Activated T-cell treated with anti-CD3 and anti-CD28 coated beads, Interleukin-2, amount 50 U/mL, for 48 hours (primary cell): ENCODE results near the gene TENT5C.

ENCODE experiments used
- DNase-seq, 2 experiments: peaks; one replicate each; pipeline ENCODE4 v3.0.0-alpha.2; 2020

TENT5C gene

DNA sequence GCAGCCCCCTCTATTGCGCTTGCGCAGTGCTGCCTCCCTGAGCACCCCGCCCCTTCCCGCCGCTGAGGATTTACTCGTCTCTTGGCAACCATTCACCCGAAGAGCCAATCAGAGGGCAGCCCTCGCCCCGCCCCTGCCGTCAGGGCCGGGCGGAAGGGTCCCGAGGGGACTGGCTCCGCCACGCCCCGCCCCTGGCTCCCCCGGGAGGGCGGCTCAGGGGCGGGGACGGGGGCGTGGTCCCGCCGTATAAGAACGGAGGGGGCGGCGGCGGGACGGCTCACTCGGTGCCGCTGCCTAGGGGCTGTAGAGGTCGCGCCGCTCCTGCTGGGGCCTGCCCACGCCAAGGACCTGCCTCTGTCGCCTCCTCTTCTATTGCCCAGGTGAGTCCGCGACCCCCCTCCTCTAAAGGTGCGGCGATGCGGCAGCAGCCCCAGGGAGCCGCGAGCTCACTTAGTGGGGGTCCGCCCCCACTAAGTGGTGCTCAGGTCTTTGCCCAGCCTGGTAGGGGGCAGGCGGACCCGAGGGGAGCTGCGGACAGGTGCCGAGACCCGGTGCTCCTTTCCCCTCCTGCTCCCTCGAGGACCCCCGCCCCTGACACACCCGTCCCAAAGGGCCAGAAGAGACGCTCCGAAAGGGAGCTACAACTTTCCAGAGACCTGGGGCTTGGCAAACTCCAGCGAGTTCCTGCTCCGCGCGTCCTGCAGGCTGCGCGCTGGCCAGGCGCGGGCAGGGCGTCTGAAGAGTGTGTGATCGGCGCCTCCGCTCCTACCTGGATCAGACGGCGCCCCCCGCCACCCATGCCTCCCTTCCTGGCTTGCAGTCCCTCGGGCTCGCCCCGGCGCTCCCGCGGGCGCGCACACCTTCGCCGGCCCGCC, at the start of gene TENT5C:
TSS of gene TENT5C (plus strand) at position 275 of the 875 bp plus-strand sequence. CDS start 16,821 bp downstream, outside the sequence.
- DNase-seq, result peak; percentile 98

DNA sequence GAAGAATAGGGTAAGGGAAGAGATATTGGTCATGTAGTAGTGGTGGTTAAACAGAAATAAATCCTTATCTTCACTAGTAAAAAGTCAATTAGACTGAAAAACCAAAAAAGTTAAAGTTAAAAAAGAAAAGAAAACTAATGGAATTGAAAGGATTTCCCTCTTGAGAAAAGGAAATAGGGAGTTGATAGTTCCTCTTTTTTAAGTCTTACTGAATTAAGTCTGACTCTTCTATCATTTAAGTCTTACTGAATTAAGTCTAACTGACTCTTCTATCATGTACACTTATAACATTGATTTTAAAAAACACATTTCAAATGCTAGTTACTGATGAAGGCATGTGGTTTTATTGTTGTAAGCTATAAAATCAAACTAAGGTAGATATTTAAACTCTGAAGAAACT, 49.5 kb upstream of the TENT5C start:
- no peak for DNase-seq

- no peak for DNase-seq
Measured at GRCh38 chr1:117556976-117557375, 48.9 kb upstream of the TENT5C start.

DNA sequence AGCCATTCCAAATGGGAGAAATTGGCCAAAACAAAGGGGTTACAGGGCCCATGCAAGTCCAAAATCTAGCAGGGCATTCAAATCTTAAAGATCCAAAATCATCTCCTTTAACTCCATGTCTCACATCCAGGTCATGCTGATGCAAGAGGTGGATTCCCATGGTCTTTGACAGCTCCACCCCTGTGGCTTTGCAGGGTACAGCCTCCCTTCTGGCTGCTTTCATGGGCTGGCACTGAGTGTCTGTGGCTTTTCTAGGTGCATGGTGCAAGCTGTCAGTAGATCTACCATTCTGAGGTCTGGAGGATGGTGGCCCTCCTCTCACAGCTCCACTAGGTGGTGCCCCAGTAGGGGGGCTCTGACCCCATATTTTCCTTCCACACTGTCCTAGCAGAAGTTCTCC, 47.4 kb upstream of the TENT5C start:
- DNase-seq, result peak in 1 of 2 experiments; percentile 13

DNA sequence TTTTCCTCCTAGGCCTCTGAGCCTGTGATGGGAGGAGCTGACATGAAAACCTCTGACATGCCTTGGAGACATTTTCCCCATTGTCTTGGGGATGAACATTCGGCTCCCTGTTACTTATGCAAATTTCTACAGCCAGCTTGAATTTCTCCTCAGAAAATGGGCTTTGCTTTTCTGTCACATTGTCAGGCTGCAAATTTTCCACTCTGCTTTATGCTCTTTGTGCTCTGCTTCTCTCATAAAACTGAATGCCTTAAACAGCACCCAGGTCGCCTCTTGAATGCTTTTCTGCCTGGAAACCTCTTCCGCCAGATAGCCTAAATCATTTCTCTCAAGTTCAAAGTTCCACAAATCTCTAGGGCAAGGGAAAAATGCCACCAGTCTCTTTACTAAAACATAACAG, 46.7 kb upstream of the TENT5C start:
- no peak for DNase-seq

DNA sequence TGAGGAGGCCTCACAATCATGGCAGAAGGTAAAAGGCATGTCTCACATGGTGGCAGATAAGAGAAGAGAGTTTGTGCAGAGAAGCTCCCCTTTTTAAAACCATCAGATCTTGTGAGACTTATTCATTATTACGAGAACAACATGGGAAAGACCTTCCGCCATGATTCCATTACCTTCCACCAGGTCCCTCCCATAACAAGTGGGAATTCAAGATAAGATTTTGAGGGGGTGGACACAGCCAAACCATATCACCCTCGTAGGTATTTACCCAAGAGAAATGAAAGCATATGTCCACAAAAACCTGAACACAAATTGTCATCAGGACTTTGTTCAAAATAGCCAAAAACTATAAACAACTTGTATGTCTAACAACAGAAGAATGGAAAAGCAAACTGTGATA, 45.9 kb upstream of the TENT5C start:
- DNase-seq, result no peak

DNA sequence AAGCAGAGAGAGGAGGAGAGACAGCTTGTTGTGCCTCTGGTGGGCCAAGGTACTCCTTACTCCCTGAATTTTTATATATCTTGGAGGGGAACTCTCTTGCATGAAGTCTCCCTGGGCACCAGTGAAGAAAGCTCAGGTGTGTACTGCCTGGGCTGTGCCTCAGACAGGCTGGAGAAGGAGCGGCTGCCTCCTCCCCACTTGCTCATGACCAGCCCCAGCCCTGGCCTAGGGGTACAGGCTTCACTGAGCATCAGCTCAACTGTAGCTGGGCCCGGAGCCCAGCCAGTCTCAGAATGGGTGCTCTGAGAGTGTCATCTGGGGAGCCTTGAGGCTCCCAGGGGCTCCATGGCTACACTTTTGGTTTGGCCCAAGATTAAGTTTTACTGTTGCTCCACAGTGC, 44.8 kb upstream of the TENT5C start:
- peak in 1 of 2 experiments; percentile 9 for DNase-seq

DNA sequence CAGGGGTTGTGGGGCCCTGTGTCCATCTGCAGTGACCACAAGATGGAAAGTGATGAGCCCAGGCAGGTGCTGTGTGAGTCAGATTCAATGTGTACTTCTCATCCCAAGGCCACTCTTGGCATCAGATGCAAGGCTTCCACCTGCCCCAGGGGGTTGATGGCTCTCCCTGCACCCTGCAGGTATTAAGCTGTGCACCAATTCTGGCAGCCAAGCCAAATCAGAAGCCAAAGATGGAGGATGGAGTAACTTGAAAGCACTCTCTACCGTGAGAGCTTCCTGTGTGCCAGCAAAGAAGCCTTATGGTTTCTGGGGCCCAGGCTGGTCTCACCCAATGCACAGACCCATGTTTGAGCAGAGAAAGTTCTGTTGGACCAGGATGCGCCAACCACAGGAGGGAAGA, 44.3 kb upstream of the TENT5C start:
- no peak for DNase-seq

DNA sequence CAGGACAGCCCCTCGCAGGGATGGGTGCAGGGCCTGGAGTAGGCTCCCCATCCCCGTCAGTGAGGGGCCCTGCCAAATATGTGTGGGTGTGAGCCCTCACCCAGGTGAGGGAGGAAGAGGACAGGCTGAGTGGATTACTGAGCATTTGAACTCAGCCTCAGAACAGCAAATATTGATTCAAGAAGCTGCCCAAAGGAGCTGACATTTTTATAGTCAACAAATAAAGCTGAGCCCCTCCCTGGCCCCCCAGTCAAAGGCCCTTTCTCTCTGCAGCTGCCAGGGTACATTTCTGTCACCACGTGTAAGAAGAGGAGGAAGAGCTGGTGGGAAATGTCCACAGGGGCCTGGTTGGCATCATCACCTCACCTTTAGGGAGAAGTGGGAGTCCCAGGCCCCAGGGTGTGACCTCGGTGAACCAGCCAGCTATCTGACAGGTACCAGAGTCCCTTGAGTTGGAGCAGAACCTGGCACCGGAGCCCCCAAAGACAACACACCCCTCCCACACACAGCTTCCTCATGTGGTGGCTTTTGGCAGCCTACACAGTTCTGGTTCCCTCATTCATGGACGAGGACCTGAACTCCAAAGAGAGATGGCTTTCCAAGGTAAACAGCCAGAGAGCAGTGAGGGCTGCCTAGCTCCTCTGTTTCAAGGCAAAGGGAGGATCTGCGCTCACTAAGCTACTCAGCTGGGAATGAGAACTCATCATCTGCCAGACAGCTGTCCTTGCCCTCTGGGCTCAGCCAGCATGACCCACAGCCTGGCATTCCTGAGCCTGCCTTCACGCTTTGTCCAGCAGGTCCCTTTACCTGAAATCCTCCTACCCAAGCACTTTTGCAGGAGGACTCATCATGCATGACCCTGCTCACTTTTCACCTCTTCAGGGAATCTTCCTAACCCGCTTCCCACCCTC, 43.0 kb upstream of the TENT5C start:
- DNase-seq, result peak in 1 of 2 experiments; percentile 5

DNA sequence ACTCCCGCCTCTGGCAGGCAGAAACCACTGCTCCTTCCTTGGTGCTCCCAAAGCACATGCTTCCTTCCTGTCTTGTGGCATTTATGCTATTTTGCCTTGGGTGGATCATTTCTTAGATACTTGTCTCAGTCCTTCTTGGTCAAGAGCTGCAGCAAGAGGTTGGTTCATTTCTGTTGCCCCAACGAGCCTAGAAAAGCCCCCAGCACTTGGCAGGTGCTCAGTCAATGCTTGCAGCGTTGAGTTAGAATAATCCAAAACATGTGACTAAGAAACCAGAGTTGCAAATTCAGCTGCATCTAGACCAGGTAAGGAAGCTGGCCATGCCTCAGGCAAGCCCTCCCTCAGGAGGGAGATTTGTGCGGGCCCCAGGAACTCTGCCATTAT, 42.4 kb upstream of the TENT5C start:
- peak in 1 of 2 experiments; percentile 5 for DNase-seq

- peak in 1 of 2 experiments; percentile 6 for DNase-seq
Measured at GRCh38 chr1:117564227-117565075, 41.4 kb upstream of the TENT5C start.

DNA sequence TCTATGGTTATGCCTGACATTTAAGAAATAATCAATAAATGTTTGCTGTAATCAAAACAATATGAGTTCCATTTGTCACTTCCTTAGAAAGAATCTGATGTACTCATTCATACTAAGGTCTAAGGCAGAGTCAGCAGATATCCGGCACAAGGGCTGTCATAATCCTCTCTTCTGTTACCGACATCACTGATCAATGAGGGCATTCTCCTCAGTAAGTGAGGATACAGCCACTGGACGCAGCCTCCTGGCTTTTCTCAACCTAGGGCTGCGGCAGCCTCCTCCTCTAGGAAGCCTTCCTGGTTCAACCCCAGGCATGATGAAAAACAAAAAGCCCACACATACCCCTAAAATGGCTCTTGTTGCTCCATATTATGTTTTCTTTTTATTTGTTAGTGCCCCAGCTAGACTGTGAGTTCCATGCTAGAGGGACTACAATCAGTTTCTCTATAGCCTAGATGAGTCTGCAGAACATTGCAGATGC, 40.7 kb upstream of the TENT5C start:
- peak in 1 of 2 experiments; percentile 6 for DNase-seq

DNA sequence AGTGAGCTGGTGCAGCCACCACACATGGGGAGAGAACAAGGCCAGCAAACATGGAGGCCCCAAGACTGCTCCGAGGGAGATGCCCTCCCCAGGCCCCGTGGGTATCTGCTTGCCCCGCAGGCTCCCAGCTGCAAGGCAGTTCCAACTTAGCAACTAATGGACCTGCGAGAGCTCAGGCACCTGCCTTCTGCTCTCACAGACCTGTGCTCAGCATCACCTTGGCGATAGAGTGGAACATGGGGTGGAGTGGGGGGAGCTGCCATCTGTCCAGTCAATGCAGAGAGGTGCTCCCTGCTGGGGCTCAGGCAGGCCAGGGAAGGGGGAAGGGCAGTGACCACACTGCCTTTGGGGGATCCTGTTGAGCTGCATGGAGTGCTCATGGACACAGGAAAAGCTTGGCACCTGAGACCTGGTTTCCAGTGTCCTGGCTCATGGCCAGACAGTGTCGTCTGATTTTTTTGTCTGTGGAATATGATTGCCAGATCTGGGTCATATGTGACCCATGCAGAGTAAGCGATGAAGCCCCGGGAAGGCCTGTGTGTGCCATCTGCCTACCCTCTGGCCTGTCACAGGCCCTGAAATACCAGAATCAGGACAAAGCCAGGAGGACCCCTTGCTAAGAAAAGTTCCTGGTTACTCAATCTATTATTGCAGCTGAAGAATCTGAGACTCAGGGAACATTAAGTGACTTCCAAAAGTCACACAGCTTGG, 39.9 kb upstream of the TENT5C start:
- DNase-seq, result peak; percentile 3

- DNase-seq, result peak in 1 of 2 experiments; percentile 8
Measured at GRCh38 chr1:117566556-117566955, 39.3 kb upstream of the TENT5C start.

DNA sequence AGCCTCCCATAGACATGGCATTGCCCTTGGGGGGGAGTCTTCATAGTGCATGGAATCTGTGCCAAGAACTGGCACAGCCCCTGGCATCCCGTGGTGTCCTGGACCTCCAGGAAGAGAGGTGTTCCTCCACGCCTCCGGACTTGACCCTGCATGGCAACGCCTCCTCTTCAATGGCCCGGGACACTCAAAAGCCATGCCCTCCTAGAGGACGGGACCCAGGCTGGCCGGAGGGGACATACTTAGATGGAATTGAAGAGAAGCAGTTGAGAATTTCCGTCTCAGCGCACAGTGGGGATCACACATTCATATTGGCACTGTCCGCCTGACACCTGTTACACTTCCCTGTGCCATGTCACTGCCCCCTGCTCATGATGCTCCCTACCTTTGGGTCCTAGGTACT, 38.4 kb upstream of the TENT5C start:
- peak; percentile 5 to 8 for DNase-seq

GRCh38 chr1:117567976-117568375, 37.9 kb upstream of the TENT5C start:
- peak in 1 of 2 experiments; percentile 5 for DNase-seq

DNA sequence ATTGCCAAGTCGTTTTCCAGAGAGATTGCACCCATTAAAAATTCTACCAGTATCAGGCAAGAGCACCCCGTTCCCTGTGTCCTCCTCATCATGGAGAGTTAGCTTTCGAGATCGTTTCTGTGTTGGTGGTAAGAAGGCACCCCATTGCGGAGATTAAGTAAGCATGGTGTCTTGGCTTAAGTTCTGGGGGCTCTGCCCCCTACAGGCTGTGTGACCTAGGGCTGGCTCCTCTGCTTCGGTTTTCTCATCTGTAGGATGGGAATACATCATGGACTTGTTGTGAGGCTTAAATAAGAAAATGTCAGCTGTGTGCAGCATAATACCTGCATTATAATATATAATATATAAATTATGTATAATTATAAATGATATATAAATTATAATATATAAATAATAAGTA, 36.8 kb upstream of the TENT5C start:
- no peak for DNase-seq

DNA sequence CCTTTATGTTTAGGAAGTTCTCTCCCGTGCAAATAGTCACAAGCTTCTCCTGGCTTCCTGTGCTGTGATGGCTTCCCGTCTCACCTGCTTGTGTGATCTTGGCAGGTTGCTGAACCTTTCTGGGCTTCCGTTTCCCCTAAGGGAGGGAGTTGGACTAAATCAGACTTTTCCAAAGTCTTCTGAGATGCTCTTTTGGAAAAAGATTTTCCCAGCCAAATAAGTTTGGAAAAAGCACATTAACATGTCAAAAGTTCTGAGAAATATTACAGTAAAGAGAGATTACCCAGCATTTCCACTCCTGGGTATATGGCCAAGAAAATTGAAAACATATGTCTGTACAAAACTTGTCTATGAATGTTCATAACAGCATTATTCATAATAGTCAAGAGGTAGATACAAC, 36.0 kb upstream of the TENT5C start:
- no peak for DNase-seq

DNA sequence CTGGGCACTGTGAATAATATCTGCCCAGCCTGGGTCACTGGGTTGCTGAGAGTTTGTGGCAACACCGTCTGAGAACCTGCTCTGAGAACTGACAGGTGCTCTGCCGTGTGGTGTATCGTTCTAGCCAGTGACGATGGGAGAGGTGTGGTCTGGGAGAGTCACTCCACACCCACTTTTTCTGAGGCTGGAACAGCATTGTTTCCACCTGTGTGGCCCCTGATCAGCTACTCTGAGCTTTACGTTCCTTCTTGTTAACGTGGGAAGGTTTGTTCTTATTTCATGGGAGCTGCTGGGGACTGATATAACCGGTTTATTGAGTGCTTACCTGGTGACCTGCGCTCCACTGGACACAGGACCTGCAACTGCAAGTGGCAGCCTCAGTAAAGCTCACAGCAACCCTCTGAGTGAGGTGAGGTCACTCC, 34.8 kb upstream of the TENT5C start:
- DNase-seq, result peak in 1 of 2 experiments; percentile 5

- DNase-seq, result peak in 1 of 2 experiments; percentile 9
Measured at GRCh38 chr1:117571496-117571895, 34.4 kb upstream of the TENT5C start.

GRCh38 chr1:117572546-117572945, 33.3 kb upstream of the TENT5C start:
- DNase-seq, result peak in 1 of 2 experiments; percentile 32
